Loucy (cell line): ENCODE data around the gene RNF149.
A peak's percentile ranks its signal among the peaks of the same experiment; 100 is the strongest.

Experiments
- H2AFZ ChIP-seq: fragments of 200-600 bp; sonication (generic); 2 replicates; pipeline ENCODE4 v1.6.0; 2016; ENCODE audit warnings: antibody characterized with exemption, mild to moderate bottlenecking, low read length, moderate library complexity
- H3F3A ChIP-seq: fragments of 200-600 bp; 2 replicates; pipeline ENCODE4 v1.6.0; 2016; ENCODE audit warnings: antibody characterized with exemption, low read depth, mild to moderate bottlenecking
- H3K27me3 ChIP-seq: fragments of 200-600 bp; sonication (generic); 2 replicates; pipeline ENCODE4 v1.6.1; 2014; ENCODE audit warnings: low read length, mild to moderate bottlenecking; ENCODE audit not compliant: insufficient read depth, poor library complexity, severe bottlenecking
- H3K36me3 ChIP-seq: fragments of 200-600 bp; sonication (generic); 2 replicates; pipeline ENCODE4 v1.6.1; 2016; ENCODE audit warnings: low read length; ENCODE audit not compliant: insufficient read depth
- H3K4me1 ChIP-seq: fragments of 200-600 bp; sonication (generic); 2 replicates; pipeline ENCODE4 v1.5.1; 2014; ENCODE audit warnings: low read length, mild to moderate bottlenecking; ENCODE audit not compliant: insufficient read depth, poor library complexity, severe bottlenecking
- H3K4me2 ChIP-seq: fragments of 200-600 bp; sonication (generic); 2 replicates; pipeline ENCODE4 v1.6.0; 2014; ENCODE audit warnings: antibody characterized with exemption, low read length, low read depth, mild to moderate bottlenecking; ENCODE audit not compliant: poor library complexity, severe bottlenecking
- H3K4me3 ChIP-seq: fragments of 200-600 bp; sonication (generic); 2 replicates; pipeline ENCODE4 v1.5.1; 2014; ENCODE audit warnings: low read length, mild to moderate bottlenecking, mixed read lengths; ENCODE audit not compliant: poor library complexity, severe bottlenecking
- H3K79me2 ChIP-seq: fragments of 200-600 bp; sonication (generic); 2 replicates; pipeline ENCODE4 v1.6.1; 2014; ENCODE audit warnings: low read length; ENCODE audit not compliant: insufficient read depth
- H3K9ac ChIP-seq: fragments of 200-600 bp; sonication (generic); 2 replicates; pipeline ENCODE4 v1.6.0; 2014; ENCODE audit warnings: mild to moderate bottlenecking, low read depth, low read length, moderate library complexity; ENCODE audit not compliant: poor library complexity, severe bottlenecking
- H3K9me2 ChIP-seq: fragments of 200-600 bp; sonication (generic); replicated peaks from 2 replicates; pipeline ENCODE4 v1.6.1; 2016; ENCODE audit warnings: low read depth, low read length, mixed read lengths
- H3K9me3 ChIP-seq: fragments of 200-600 bp; sonication (generic); 2 replicates; pipeline ENCODE4 v1.6.1; 2014; ENCODE audit warnings: mild to moderate bottlenecking, antibody characterized with exemption, low read length, low read depth; ENCODE audit not compliant: insufficient read depth
- H4K20me1 ChIP-seq: fragments of 200-600 bp; sonication (generic); 2 replicates; pipeline ENCODE4 v1.6.0; 2014; ENCODE audit warnings: antibody characterized with exemption, low read length, mild to moderate bottlenecking; ENCODE audit not compliant: insufficient read depth, poor library complexity, severe bottlenecking
- CTCF ChIP-seq: fragments of 200-600 bp; sonication (generic); conservative IDR thresholded peaks from 2 replicates; pipeline ENCODE4 v1.5.1; 2014; ENCODE audit warnings: mild to moderate bottlenecking, antibody characterized with exemption, low read length
- EZH2phosphoT487 ChIP-seq: fragments of 200-600 bp; IDR thresholded peaks from 2 replicates; pipeline ENCODE4 v1.6.1; 2018; ENCODE audit warnings: antibody characterized with exemption, mild to moderate bottlenecking, moderate library complexity, borderline replicate concordance

The RNF149 gene

DNA sequence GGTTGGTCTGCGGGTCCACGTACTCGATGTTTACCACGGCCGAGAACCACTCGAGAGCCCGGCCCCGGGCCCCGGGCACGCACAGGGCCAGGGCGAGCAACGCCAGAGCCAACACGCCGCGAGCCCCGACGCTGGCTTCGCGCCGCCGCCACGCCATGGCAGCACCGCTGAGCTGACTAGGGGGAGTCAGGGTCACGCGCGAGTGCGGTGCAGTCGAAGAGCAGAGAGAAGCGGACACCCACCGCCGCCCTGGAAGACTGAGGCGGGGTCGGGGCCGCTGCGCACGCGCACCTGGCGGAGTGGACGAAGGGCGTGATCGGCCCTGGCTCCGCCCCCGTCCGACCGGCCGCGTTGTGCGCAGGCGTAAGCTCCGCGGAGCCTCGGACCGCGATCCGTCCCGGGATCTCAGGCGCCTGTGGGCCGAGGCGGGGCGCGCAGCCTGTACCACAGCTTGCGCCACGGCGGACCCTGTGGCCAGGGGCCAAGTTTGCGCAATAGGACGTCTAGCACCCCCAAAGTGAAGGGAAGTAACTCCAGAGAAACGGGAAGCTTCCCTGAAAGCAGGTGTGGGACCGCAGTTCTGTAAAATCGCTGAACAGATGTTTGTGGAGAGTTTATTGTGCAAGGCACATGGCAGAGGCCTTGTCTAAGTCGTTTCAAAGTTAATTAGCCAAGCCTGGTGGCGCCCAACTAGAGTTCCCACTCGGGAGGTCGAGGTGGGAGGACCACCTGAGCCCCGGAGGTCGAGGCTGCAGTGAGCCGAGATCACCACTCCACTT is at the start of gene RNF149:
Gene RNF149 (minus strand): TSS at position 270 of the 779 bp plus-strand sequence. CDS start 113 bp downstream, at position 157.
- peak within 1 kb of the TSS; percentile 89 for H3K9ac ChIP-seq
- H3K36me3 ChIP-seq, result no peaks in the 10 kb centered on the region

DNA sequence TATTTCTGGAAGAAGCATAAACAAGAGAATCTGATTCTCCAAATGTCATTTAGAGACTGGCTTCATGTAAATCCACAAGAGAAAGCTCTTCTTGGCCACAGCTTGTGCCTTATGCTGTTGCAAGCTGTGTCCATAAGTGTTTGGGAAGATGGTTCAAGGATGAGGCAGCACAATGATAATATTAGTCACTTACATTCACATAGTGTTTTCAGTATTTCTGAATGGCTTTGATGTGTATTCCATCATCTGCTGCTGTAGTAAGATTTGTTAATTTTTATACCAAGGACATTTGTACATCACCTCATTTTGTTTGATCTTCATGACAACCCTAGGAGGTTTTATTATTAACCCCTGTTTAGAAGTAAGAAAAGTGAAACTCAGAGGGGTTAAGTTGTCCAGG is 48.9 kb upstream of the RNF149 start:
- no peak overlapping the region for H2AFZ ChIP-seq
- no peak for TF ChIP-seq EZH2phosphoT487
- TF ChIP-seq CTCF, result no peak
- no peaks in the 10 kb centered on the region for H3K79me2 ChIP-seq
- H3K36me3 ChIP-seq, result no peaks in the 10 kb centered on the region
- no peak overlapping the region for H3K4me3 ChIP-seq
- no peaks in the 10 kb centered on the region for H3K9me3 ChIP-seq
- no peaks in the 10 kb centered on the region for H3K27me3 ChIP-seq
- H3F3A ChIP-seq, result no peaks in the 10 kb centered on the region
- no peaks in the 10 kb centered on the region for H3K4me1 ChIP-seq
- H3K9me2 ChIP-seq, result no peaks in the 10 kb centered on the region
- H3K9ac ChIP-seq, result no peak overlapping the region
- H4K20me1 ChIP-seq, result no peaks in the 10 kb centered on the region
- H3K4me2 ChIP-seq, result no peak overlapping the region

More for the DNA sequence above, at the start of gene RNF149:
- no peaks in the 10 kb centered on the region for H3K9me3 ChIP-seq
- TF ChIP-seq CTCF (no peak), EZH2phosphoT487 (no peak)
- H3F3A ChIP-seq, result no peaks in the 10 kb centered on the region
- H3K4me2 ChIP-seq, result peak within 1 kb of the TSS; percentile 97
- H3K79me2 ChIP-seq, result peaks cover 48% of the 10 kb centered on the region
- no peaks in the 10 kb centered on the region for H3K9me2 ChIP-seq
- H2AFZ ChIP-seq, result peak within 1 kb of the TSS; percentile 96
- H4K20me1 ChIP-seq, result peaks cover 39% of the 10 kb centered on the region
- H3K27me3 ChIP-seq, result no peaks in the 10 kb centered on the region
- H3K4me1 ChIP-seq, result peaks cover 59% of the 10 kb centered on the region
- H3K4me3 ChIP-seq, result peak within 1 kb of the TSS; percentile 92

GRCh38 chr2:101356521-101356920 is 48.0 kb upstream of the RNF149 start:
- no peak overlapping the region for H3K4me2 ChIP-seq
- no peak overlapping the region for H3K4me3 ChIP-seq
- no peaks in the 10 kb centered on the region for H3K27me3 ChIP-seq
- H4K20me1 ChIP-seq, result no peaks in the 10 kb centered on the region
- no peaks in the 10 kb centered on the region for H3K9me3 ChIP-seq
- H3K9me2 ChIP-seq, result no peaks in the 10 kb centered on the region
- H3K9ac ChIP-seq, result no peak overlapping the region
- H3K36me3 ChIP-seq, result no peaks in the 10 kb centered on the region
- no peaks in the 10 kb centered on the region for H3K4me1 ChIP-seq
- TF ChIP-seq EZH2phosphoT487, result no peak
- no peak for TF ChIP-seq CTCF
- H3F3A ChIP-seq, result no peaks in the 10 kb centered on the region
- H2AFZ ChIP-seq, result no peak overlapping the region
- no peaks in the 10 kb centered on the region for H3K79me2 ChIP-seq
